Fibroblast of skin of scalp (primary cell): ENCODE data around the gene LURAP1L.

Experiments used
- DNase-seq: peaks from one replicate; pipeline ENCODE4 v3.0.0-alpha.2; 2013

The LURAP1L gene

DNA sequence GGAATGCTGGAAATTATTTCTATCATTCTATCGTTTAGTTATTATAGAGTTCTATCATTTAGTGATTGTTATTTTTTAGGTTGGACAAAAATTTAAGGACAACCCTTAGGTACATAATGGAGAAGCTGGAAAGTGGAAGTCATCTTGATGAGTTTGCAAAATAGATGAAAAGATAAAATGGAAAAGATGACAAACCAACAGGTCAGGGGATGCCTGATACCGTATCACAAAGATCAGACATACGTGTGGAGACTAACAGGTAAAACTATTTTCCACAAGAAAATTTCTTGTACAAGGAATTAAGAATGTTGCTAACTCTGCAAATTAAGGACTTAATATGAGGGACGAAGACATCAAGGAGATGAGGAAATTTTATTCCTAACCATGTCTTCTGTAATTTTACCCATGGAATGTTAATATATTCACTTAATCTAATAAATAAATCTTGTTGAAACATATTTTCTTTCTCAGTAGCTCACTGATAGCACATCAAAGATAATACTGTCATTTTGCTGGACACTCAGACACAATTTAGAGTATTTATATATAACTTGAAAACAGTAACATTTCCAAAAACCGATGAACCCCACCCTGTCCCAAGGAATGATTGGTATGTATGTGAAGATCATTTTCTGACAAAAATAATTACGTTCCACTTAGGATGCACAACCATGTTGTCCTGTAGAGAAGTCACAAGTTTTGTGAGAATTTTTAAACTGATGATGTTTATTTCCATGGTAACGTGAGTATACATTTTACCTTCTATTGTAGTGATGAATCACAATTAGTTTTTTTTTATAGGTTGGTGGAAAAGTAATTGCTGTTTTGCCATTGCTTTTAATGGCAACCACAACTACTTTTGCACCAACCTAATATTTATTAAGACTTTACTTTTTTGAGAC lies 2.6 kb downstream of the LURAP1L start:
- DNase-seq, result no peak

DNA sequence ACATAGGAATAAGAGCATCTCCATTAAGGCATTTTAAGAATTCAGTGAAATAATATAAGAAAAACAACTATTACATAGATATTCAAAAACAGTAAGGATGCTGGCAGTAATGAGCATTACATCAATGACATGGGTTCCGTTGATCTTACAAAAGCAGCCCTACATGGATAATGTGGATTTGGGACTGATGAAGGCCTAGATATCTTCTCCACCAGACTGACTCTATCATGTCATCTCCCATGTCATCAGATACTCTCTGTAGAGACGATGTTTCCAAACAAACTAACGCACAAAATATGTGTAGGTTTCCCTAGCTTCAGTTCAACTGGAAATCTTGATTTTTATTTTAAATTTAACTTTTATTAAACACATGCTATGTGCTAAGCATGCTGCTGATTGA lies 3.6 kb downstream of the LURAP1L start:
- DNase-seq, result no peak

DNA sequence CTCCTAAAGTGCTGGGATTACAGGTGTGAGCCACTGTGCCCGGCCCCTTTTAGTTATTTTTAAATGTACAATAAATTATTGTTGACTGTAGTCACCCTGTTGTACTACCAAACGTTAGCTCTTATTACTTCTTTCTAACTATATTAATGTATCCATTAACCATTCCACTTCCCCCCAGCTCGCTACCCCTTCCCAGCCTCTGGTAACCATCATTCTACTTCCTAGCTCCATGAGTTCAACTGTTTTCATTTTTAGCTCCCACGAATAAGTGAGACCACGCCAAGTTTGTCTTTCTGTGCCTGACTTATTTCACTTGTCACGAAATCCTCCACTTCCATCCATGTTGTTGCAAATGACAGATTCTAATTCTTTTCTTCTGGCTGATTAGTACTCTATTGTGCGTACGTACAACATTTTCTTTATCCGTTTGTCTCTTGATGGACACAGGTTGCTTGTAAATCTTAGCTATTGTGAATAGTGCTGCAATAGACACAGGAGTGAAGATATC lies 6.5 kb downstream of the LURAP1L start:
- DNase-seq, result no peak

DNA sequence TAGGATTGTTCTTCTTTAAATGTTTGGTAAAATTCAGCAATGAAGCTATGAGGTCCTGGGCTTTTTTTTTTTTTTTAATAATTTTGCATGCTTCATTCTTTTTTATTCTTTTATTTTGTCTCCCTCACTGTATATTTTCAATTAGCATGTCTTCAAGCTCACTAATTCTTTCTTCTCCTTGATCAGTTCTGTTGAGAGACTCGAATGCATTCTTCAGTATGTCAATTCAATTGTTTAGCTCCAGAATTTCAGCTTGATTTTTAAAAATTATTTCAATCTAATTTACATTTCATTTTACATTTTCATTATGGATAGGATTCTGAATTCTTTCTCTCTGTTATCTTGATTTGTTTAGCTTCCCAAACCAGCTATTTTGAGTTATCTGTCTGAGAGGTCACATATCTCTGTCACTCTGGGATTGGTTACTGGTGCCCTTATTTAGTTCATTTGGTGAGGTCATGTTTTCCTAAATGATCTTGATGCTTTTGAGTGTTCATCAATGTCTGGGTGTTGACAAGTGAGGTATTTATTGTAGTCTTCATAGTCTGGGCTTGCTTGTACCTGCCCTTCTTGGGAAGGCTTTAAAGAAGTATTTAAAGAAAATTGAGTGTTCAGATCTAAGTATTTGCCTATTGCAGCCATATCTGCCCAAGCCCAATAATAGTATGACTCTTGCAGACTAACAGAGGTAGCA lies 9.1 kb downstream of the LURAP1L start:
- no peak for DNase-seq

DNA sequence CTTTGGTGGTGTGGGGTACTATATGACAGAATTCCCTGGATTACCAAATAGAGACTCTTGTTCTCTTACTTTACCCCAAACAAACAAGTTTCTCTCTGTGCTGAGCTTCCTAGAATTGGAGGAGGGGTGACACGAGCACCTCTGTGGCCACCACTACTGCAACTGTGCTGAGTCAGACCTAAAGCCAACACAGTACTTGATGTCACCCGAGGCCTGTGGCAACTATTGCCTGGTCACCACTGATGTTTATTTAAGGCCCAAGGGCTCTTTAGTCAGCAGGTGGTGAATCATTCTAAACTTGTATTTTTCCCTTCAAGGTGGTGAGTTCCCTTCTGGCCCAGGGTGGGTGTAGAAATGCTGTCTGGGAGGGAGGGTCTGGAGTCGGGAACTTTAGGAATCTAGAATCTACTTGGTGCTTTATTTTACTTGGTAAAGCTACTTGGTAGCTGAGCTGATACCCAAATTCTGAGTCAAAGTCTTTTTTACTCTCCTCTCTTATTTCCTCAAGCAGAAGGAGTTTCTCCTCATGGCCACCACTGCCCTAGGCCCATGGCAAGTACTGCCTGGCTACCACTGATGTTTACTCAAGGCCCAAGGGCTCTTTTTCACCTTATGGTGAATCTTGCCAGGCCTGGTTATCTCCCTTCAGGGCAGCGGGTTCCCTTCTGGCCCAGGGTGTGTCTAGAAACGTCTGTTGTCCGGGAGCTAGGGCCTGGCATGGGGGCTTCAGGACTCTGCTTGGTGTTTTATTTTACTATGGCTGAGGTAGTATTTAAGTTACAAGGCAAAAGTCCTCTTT lies 9.8 kb downstream of the LURAP1L start:
- peak; percentile 88 for DNase-seq

DNA sequence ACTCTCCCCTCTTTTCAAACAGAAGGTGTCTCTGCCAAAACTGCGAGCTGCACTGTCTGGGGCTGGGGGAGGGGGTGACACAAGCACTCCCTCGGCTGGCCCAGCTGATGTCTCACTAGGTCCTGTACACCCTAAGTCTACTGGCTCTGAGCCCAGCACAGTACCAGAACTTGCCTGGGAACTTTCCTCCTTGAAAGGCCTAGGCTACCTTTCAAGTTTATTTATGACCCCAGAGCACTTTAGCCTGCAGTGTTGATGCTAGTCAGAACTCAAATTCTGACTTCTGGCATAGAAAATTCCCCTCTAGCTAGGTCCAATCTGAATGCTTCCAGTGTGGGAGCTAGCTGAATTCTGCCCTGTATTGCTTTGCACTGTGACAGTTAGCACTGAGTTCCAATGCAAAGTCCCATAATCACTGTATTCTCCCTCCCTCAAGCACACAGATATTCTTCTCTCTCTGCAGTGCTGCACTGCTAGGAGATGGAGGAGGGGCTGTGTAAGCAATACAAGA lies 10.5 kb downstream of the LURAP1L start:
- no peak for DNase-seq

DNA sequence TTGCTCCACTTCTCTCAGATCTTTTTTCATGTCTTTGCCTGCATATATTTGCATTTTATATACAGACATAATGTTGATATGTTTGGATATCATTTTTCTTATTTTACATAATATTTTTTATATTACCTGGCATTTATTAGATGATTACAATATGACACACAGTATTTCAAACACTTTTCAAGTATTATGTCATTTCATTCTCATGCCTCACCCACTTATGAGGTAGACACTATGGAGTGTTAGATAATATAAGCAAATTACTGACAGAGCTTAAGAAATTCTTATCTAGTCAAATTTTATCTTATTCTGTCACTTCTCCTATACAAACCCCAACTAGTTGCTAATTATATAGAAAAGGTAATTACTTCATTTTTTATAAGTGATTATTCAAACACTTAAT lies 11.1 kb downstream of the LURAP1L start:
- DNase-seq, result no peak

DNA sequence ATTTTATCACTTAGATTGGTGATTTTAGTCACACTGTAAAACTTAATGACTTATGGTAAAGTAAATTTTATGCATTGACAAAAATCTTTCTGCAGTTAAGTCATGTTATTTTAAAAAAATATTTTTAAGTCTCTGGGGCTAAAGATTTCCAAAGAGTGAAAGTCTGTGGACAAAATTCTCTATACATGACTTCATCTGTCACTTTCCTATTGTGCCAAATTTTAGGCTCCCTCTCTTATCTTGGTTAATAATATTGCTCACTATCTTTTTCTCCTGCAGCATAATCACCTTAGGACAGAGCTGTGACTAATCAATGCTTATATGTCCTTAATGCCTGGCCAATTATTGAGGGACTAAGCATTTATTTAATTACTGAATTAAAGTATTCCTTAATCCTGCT lies 15.2 kb downstream of the LURAP1L start:
- DNase-seq, result peak; percentile 54

DNA sequence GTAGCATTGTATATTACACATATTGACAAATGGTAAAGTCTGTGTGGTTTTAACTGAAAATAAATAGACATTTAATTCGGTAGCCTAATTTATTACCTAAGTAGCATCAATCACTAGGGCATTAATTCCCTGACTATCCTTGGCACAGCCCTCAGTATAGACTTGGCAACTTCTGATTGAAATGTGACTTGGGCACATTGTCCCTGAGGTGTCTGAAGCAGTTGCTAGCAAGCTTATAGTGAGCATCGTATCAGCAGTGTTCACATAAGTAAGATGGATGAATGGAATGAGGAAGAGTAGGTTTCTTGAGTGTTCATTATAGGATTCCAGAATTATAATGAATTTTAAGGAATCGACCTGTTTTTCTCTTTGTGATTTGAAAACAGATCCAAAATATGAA lies 16.1 kb downstream of the LURAP1L start:
- DNase-seq, result no peak

DNA sequence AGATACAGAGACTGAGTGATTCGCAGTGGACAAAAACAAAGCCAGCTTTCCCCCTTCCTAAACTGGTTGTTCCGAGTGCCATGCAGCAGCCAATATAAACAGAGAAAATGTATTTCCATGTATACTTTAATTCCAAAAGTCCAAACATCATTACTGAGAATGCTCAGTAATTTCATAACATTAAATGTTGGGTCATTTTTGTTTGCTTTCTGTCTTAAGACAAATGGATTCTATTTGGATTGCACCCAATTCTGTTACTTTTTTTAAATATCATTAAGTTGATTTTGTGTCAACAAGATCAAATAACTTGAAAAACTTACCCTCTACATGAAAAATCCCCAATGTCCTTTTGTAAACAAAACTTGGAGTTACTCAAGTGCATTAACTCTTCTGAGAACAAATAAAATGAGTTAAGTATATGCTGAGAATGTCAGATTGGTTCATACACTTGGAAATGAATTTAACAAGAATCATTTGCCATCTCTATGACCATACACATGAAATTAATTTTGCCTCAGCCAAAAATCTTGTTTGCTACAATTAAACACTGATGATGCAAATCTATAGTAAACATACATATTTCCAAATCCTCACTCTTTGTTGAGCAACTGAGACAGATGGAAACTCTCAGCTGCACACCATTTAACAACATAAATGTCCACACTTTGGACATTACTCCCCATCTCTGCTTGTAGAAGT lies 19.4 kb downstream of the LURAP1L start:
- no peak for DNase-seq

DNA sequence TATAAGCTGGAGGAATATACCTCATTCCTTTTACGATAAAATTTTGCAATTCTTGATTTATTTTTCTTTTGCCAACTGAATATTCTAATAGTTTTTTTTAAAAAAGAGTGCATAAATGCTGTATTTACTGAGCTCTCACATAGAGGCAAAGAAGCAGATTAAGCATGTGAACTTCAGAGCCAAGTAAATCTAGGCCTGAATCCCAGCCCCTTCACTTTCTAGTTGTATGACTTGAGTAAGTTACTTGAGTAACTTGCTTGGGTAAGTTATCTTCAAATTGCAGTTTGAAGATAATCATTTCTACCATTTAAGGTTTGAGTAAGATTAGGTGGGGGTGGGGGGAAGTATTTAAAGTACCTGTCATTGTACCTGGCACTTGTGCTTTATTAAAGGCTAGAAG lies 21.8 kb downstream of the LURAP1L start:
- DNase-seq, result no peak

DNA sequence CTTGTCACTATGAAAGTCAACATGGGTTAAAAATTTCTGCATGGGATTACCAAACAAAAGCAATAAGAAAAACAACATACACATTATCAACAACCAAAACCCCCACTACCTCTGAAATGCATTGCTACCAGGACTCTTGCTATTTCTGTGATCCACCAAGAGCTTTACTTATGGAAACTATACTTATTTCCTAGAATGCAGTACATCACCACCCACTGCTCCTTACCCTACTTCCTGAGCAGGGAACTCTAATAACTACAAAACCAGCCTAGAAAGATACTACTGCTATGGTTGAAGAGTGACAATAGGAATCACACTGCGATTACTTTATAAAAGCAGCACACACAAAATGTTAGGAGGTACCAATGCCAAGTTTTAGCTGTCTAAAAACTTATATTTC lies 22.2 kb downstream of the LURAP1L start:
- DNase-seq, result no peak

DNA sequence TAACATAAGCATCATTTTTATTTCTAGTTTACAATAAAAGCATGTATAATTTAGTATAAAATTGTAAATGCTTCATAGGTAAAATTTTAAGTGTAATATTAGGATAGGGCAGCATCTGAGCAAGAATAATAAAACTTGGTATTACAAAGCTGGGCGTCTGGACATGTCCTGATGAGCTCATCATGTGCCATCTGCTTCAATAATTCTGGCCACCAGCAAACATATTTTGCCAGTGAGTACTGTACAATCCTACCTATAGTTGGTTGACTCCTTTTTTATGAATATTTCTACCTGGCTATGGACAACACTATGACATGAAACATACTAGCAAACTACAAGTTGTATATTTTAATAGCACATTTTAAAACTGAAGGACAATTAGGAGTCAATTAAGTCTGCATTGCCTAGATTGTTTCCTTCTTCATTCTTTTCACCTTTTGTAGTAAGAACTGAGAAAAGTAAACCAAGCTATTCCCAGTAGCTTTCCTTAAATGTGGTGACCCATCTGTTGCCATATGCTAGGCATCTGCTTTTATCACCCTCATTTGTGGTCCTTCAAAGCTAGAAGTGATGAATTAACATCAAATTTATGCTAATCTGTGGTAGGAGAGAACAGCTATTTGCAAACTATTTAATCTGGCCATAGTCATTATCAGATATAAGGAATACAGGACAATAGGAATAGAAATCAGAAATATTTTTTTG lies 23.4 kb downstream of the LURAP1L start:
- no peak for DNase-seq

DNA sequence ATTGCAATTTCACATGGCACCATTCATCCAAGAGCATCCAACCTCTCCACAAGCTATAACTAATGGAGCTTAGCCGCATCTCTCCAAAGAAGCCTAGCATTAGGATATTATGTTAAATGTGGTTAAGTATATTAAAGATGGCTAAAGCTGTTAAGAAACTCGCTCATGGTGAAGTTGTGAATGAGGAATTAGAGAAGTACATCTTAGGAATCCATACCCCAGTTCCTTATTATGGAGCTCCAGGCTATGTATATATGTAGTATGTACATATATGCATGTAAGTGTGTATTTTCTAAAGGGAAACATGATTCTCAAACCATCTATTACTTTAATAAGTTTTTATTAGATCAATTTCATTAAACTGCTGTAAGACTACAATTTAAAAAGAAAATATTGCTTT lies 26.4 kb downstream of the LURAP1L start:
- no peak for DNase-seq

DNA sequence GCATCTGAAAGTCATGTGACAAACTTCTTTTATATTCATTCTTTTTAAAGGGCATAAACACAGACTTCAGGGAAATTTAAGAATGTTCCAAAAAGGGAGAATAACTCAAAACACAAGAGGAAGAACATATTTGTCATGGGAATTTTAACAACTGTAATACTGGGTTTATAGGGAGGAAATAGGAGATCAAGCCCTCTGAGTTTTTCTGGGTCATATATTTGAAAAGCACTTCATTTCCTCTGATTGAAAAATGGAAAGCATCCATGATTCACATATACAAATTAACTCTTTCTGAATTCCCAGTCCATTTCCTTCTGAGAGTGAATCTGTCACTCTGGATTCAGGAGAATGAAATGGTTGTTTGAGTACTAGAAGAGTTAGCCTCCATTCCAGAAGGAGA lies 26.8 kb downstream of the LURAP1L start:
- DNase-seq, result no peak

DNA sequence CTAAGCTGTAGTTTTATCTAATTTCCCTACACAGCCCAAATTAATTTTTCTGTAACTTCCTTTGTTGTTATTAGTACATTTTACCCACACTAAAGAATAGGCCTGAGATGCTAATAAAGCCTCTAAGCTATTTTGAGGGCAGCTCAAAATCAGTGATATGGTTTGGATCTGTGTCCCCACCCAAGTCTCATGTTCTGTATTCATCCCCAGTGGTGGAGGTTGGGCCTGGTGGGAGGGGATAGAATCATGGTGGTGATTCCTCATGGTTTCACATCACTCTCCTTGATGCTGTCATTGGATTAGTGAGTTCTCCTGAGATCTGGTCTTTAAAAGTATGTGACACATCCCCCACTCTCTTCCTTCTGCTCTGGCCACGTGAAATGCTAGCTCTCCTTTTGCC lies 27.3 kb downstream of the LURAP1L start:
- DNase-seq, result no peak

DNA sequence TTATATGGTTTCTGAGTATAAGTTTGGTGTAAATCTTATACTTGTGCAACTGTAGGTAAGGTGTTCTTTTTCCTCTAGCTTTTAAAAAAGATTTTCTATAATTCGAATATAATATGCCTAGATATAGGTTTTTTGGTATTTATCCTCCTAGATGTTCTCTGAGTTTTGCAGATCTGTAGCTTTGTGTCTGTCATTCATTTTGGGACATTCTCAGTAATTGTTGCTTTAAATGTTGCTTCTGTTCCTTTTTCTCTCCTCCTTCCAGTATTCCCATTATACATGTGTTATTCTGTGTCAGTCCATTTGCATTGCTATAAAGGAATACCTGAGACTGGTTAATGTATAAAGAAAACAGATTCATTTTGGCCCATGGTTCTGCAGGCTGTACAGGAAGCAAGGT lies 33.7 kb downstream of the LURAP1L start:
- no peak for DNase-seq

DNA sequence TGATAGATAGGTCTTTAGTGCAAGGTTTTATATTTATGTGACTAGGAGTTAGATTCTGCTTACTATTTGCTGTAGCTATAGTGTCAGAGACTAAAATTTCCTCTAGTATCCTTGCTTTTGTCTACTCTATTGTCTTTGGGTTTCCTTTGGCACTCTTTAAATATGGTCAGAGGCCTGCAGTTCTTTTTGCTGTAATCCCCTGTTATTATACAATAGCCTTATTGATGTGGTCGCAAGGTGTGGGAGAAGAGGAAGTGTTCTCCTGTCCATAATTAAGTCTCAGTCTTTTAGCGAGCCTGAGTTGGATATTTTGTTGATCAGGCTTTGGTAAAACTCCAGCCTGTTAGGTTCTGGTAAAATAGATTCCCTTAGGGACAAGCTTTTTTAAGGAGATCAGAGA lies 34.9 kb downstream of the LURAP1L start:
- DNase-seq, result no peak

DNA sequence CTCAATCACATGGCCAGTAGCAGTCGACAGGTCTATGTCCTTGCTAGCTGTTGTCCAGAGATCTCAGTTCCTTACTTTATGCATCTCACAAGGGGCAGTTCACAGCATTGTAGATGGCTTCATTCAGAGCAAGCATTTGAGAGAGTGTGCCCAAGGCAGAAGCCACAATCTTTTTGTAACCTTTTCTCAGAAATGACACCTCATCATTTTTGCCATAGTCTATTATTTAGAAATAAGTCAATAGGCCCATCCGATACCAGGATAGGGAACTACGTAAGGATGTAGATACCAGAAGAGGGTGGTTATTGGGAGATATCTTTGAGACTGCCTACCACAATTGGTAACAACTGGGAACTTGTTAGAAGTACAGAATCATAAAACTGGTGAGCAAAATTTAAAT lies 37.1 kb downstream of the LURAP1L start:
- DNase-seq, result no peak

DNA sequence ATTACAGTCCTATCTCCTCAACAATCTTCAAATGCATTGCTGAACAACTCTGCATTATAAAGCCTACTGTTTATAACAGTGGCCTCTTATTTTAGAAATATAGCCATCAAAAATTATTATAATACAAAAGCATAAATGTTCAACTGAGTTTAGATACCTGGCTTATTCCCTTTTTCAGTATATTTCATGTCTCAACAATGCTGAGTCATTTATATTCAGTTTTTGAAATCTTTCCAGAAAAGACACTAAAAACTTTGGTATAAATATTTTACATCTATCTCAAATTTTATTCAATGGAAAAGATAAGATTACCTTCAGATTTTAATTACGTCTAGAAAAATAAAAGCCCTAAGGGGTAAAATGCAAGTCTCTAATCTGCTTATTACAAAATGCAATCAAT lies 37.9 kb downstream of the LURAP1L start:
- DNase-seq, result no peak

DNA sequence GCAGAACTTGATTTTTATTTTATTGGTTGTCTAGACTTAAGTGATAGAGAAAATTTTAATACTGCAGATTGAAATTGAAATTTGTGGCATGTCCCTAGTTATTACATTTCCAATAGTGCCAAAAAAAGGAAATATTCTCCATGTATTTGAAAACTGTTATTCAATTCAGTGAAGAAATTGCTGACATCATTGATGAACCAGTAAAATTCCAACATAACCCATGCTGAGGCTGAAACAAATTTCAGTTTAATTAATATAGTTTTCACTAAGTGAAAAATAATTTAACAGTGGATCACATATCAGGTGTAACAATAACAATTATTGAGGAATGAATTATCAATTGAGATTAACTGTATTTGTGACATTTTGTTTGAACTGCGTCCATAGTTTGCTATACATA lies 38.7 kb downstream of the LURAP1L start:
- DNase-seq, result no peak
